GM19328 (cell line): ENCODE measurements around the gene E2F8.
"Not testable (repeated sequence)": the region's sequence is repeated elsewhere in the genome, so short reads cannot be mapped to it uniquely, and the experiment has no call there.

Source experiments
- ATAC-seq: cut with Tn5 transposase; IDR thresholded peaks from one replicate; pipeline ENCODE4 v1.9.1; 2021; ENCODE audit warnings: mild to moderate bottlenecking, moderate library complexity; ENCODE audit not compliant: unreplicated experiment

E2F8 gene

DNA sequence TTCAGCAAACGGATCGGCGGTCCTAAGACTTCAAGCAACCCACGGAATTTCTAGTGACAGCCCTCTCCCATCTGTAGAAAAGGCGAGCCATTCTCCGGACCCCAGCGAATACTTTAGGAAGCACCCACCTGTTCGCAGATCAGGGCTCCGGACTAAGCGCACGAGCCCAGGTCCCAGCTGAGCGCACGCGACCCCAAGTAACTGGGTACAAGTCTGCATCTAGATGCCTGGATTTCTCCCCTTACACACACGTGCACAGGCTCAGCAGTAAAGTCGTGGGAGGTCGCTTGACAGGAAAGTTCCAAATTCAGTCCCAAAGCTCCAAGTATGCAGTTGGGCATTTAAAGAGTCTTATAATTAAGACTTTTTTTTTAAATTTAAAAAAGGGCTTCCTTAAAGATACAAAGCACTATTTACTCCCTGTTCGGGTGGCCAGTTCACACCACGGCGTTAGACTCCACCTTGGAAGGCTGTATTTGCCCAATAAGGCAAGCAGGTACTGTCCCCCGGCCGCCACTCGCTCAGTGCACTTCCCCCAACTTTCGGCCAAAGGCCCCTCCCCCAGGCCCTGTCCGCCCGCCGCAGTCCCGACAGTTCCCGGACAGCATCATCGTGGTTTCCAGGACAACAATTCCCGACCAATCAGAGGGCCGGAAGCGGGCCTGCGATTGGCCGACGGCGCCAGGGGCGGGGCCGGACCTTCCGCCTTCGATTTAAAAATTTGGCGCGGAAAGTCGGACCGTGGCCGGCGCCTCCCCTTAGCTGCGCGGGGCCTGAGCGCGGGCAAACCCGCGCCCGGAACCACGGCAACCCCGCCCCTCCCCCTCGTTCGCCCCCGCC lies at the start of gene E2F8:
E2F8 (minus strand) TSS at position 526 of the 840 bp plus-strand sequence. CDS start 824 bp downstream, outside the sequence.
- ATAC-seq = peak; percentile 86

GRCh38 chr11:19290356-19290755 lies 49.6 kb upstream of the E2F8 start:
- ATAC-seq = no peak

- no peak for ATAC-seq
Observed at GRCh38 chr11:19288256-19288655, 47.5 kb upstream of the E2F8 start.

DNA sequence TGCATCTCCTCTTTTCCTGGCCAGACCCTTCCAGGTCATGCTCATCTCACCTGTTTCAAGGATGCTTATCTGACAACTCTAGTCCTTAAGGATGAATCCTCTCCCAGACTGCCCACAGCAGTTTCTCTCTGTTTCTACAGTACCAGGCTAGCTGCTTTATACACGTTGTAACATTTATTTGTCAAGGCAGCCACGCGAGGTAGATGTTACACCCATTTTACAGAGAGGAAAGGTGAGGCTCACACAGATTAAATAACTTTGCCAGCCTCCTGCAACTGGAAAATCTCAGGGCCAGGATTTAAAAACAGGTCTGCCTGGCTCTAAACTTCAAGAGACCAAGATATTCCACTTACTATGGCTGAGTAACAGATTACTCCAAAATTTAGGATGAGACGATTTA lies 45.7 kb upstream of the E2F8 start:
- no peak for ATAC-seq

DNA sequence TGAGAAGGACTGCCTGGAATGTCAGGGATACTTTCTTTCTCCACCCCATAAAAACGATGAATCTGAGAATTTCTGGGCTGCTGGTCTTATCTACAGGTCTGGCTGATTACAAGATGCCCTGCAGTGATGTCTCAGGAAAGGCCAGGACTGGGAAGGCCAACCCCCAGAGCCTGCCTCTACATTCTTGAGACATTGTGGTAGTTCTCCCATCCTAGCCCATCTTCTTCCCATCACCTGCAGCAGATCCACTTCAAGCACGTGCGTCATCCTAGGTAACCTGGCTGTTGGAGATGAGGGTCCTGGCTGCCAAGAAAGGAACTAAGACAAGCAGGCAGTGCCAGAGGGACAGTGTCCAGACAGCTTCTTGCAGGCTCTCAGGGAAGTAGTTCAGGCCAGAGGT lies 44.1 kb upstream of the E2F8 start:
- no peak for ATAC-seq

GRCh38 chr11:19283991-19284390 lies 43.2 kb upstream of the E2F8 start:
- ATAC-seq = no peak

DNA sequence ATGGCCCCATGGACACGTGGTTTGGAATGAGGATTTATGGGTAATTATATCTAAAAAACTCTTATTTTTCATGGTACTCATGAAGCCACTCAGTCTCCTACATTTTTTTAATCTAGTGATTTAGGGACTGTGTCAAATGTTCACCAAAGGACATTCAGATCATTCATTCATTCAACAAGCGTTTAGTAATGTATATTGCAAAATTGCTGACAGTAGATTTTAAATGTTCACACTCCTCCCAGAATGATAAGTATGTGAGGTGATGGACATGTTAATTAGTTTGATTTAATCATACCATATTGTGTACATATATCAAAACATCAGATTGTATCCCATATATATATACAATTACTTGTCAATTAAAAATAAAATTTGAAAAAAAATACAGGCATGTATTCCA lies 40.8 kb upstream of the E2F8 start:
- no peak for ATAC-seq

DNA sequence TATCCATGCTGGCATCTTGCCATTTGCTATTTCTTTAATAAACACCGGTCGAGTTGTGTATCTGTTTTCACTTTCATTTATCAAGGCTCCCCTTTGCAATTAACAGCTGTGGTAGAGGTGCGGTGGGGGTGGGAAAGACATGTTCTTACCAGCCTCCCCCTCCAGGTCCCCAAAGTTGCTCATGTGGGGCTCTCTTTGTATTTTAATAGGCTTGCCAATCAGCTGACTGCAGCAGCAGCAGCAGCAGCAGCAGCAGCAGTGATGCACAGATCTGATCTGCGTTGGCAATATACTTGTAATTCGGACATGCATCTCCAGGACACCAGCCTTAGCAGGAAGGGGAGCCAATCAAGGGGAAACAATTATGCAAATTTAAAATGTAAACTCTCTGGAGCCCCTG lies 40.3 kb upstream of the E2F8 start:
- ATAC-seq = peak; percentile 73

DNA sequence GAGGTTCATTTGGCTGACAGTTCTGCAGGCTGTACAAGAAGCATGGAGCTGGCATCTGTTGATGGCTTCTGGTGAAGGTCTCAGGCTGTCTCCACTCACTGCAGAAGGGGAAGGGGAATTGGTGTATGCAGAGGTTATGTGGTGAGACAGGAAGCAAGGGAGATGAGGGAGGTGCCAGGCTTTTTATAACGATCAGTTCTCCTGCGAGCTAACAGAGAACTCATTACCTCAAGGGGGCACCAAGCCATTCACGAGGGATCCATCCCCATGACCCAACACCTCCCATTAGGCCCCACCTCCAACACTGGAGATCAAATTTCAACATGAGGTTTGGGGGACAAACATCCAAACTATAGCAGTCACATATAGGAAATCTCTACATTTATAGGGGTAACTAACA lies 38.7 kb upstream of the E2F8 start:
- no peak for ATAC-seq

- ATAC-seq = no peak
Observed at GRCh38 chr11:19276859-19277808, 36.4 kb upstream of the E2F8 start.

DNA sequence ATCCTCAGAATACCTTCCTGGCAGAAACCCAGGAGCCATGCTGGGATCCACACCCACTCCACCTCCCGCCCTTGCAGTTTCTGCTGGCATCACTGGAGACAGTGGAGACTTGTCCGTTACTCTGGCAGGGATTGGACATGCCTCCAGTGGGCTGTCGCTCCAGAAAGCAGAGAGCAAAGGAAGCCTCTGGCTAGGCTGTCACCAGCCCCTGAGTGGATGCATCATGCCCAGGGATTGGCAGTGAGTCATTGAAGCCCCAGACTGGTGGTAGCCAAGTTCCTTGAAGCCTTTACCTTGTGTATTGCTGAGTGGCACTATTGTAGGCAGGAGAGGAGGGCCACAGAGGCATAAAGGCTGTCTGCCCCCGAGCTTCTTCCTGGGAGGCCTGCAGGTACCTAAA lies 34.8 kb upstream of the E2F8 start:
- ATAC-seq = no peak

- not testable (repeated sequence) for ATAC-seq
Observed at GRCh38 chr11:19273219-19273618, 32.5 kb upstream of the E2F8 start.

- no peak for ATAC-seq
Observed at GRCh38 chr11:19268909-19269308, 28.2 kb upstream of the E2F8 start.

GRCh38 chr11:19267567-19267966 lies 26.8 kb upstream of the E2F8 start:
- ATAC-seq = no peak

GRCh38 chr11:19263333-19263732 lies 22.6 kb upstream of the E2F8 start:
- no peak for ATAC-seq

- peak; percentile 80 for ATAC-seq
Observed at GRCh38 chr11:19259487-19260345, 19.0 kb upstream of the E2F8 start.

DNA sequence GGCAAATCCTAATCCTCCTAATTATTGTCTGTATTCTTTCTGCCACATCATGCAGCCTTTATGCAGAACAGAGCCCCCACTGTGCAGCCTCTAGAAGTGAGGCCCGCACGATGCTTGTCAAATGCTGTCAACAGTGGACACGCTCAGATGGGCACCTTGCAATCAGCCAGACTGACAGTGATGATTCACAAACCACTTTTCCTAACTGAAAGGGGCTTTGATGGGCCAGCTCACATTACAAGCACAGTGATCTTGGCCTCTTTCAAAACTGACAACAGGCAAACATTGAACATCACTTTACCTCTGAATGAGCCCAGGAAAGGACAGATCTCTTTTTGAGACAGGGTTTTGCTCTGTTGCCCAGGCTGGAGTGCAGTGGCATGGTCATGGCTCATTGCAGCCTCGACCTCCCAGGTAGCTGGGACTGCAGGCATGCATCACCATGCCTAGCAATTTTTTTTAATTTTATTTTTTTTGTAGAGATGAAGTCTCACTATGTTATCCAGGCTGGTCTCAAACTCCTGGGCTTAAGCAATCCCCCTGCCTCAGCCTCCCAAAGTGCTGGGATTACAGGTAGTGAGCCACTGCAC lies 18.0 kb upstream of the E2F8 start:
- ATAC-seq = no peak

- ATAC-seq = not testable (repeated sequence)
Observed at GRCh38 chr11:19254441-19254840, 13.7 kb upstream of the E2F8 start.

- no peak for ATAC-seq
Observed at GRCh38 chr11:19253817-19254216, 13.1 kb upstream of the E2F8 start.

DNA sequence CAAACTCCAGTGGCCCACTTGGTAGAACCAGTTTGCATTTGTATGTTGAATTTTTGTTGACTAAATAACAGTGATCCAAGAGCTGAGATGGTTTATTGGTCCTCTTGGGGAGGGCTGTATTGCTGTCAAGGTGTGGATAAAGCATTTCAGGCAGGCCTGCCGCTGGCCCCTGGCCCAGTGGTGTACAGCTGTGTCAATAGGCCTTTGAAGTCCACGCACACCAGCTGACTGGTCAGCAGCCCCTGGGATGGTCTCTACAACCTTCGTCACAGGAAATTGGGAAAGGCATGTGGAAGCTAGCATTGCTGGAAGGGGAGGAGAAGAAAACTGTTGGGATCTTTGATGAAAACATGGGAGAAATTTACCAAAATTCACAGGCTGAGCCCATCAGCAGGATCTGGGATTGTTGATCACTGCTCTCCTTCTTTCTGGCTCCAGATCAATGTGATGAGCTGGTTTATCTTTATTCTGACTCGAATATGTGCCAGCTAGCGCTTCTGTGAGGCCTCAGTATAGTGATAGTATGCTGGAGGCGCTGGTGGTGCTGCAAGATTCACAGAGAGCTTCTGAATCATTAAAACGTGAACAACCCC lies 12.5 kb upstream of the E2F8 start:
- ATAC-seq = no peak
